Neuronal stem cell (in vitro differentiated cells): Measurements from ENCODE around the gene ATP11A.
A peak's percentile ranks its signal among the peaks of the same experiment; 100 is the strongest.

ENCODE experiments used
- DNase-seq: peaks from one replicate; pipeline ENCODE4 v3.0.0-alpha.2; 2013; ENCODE audit warnings: low spot score
- H2AFZ ChIP-seq: one replicate; pipeline ENCODE4 v1.6.1; 2013; ENCODE audit warnings: mild to moderate bottlenecking, low read length, inconsistent platforms
- H2AK5ac ChIP-seq: 2 replicates; pipeline ENCODE4 v1.6.1; 2013; ENCODE audit warnings: low read depth, mild to moderate bottlenecking, inconsistent platforms, low read length, moderate library complexity, mixed read lengths
- H2BK120ac ChIP-seq: 2 replicates; pipeline ENCODE4 v1.6.1; 2013; ENCODE audit warnings: low read depth, mild to moderate bottlenecking, inconsistent platforms, low read length, moderate library complexity, mixed read lengths
- H2BK12ac ChIP-seq: one replicate; pipeline ENCODE4 v1.6.1; 2013; ENCODE audit warnings: low read length, inconsistent platforms
- H2BK15ac ChIP-seq: 2 replicates; pipeline ENCODE4 v1.6.1; 2013; ENCODE audit warnings: mild to moderate bottlenecking, low read length, inconsistent platforms, mixed read lengths
- H2BK5ac ChIP-seq: one replicate; pipeline ENCODE4 v1.6.1; 2013; ENCODE audit warnings: inconsistent platforms, mild to moderate bottlenecking, low read length, moderate library complexity
- H3K14ac ChIP-seq: one replicate; pipeline ENCODE4 v1.6.1; 2013; ENCODE audit warnings: low read length, inconsistent platforms
- H3K18ac ChIP-seq: 2 replicates; pipeline ENCODE4 v1.6.1; 2013; ENCODE audit warnings: low read length, inconsistent platforms
- H3K23ac ChIP-seq: 2 replicates; pipeline ENCODE4 v1.6.1; 2013; ENCODE audit warnings: low read depth, mild to moderate bottlenecking, mixed read lengths, low read length, inconsistent platforms; ENCODE audit not compliant: poor library complexity
- H3K27ac ChIP-seq: replicated peaks from 3 replicates; pipeline ENCODE4 v1.5.1; 2013; ENCODE audit warnings: low read length, inconsistent platforms
- H3K27me3 ChIP-seq, 3 experiments: 2 replicates each; pipeline ENCODE4 v1.6.1; 2013; ENCODE audit warnings: low read length in 3 of 3, mild to moderate bottlenecking in 2 of 3, inconsistent platforms in 1 of 3, low read depth in 1 of 3, mixed read lengths in 1 of 3, moderate library complexity in 1 of 3; ENCODE audit not compliant: control insufficient read depth in 3 of 3, insufficient read depth in 3 of 3
- H3K36me3 ChIP-seq, 2 donors: replicated peaks in 1 of 2; 2 replicates each; pipeline ENCODE4 v1.6.1; 2013; ENCODE audit warnings: low read length in 2 of 2; ENCODE audit not compliant: control insufficient read depth in 2 of 2, insufficient read depth in 2 of 2
- H3K4ac ChIP-seq: 2 replicates; pipeline ENCODE4 v1.6.1; 2013; ENCODE audit warnings: inconsistent platforms, mild to moderate bottlenecking, low read length, moderate library complexity
- H3K4me1 ChIP-seq, 2 donors: 1 replicate in 1 of 2; 2 replicates in 1 of 2; pipeline ENCODE4 v1.6.1; 2013; ENCODE audit warnings: low read length in 2 of 2, low read depth in 1 of 2; ENCODE audit not compliant: control insufficient read depth in 2 of 2, insufficient read depth in 1 of 2
- H3K4me2 ChIP-seq: one replicate; pipeline ENCODE4 v1.6.1; 2013; ENCODE audit warnings: mild to moderate bottlenecking, low read length, inconsistent platforms; ENCODE audit not compliant: insufficient read depth, poor library complexity, severe bottlenecking
- H3K4me3 ChIP-seq, 2 donors: 2 replicates each; pipeline ENCODE4 v1.5.1; 2013; ENCODE audit warnings: low read length in 2 of 2, mild to moderate bottlenecking in 2 of 2, inconsistent platforms in 1 of 2, moderate library complexity in 1 of 2
- H3K79me1 ChIP-seq: one replicate; pipeline ENCODE4 v1.6.1; 2013; ENCODE audit warnings: low read depth, mild to moderate bottlenecking, inconsistent platforms, low read length, moderate library complexity
- H3K9ac ChIP-seq: one replicate; pipeline ENCODE4 v1.6.1; 2013; ENCODE audit warnings: mild to moderate bottlenecking, low read depth, low read length, inconsistent platforms; ENCODE audit not compliant: poor library complexity
- H3K9me3 ChIP-seq, 2 donors: replicated peaks in 1 of 2; 2 replicates each; pipeline versions ENCODE3 to v1.6.1; 2013; ENCODE audit warnings: low read length in 2 of 2, mild to moderate bottlenecking in 2 of 2, inconsistent platforms in 1 of 2, low read depth in 1 of 2, mixed read lengths in 1 of 2, moderate library complexity in 1 of 2; ENCODE audit not compliant: control insufficient read depth in 2 of 2, insufficient read depth in 1 of 2
- H4K8ac ChIP-seq: one replicate; pipeline ENCODE4 v1.6.1; 2013; ENCODE audit warnings: low read depth, mild to moderate bottlenecking, inconsistent platforms, low read length, moderate library complexity
- H4K91ac ChIP-seq: one replicate; pipeline ENCODE4 v1.6.1; 2013; ENCODE audit warnings: low read length, low read depth, mild to moderate bottlenecking, inconsistent platforms; ENCODE audit not compliant: poor library complexity
- WGBS, 2 donors: extraction: QIAGEN DNeasy Blood & Tissue Kit; methylation state at CpG; one replicate each; pipeline ENCODE4 v1.1.7; 2013; ENCODE audit warnings: missing lambda C conversion rate in 2 of 2, mixed read lengths in 1 of 2; ENCODE audit not compliant: insufficient read length in 2 of 2, insufficient replicate concordance in 1 of 2; ENCODE audit errors: extremely low coverage in 2 of 2; 5-methylcytosine and 5-hydroxymethylcytosine counted together

The ATP11A gene

GRCh38 chr13:112777637-112778406 is 88.0 kb downstream of the ATP11A start:
- peak overlapping the region; percentile 76 for H3K23ac ChIP-seq
- no peak overlapping the region for H3K9ac ChIP-seq
- no peaks in the 10 kb centered on the region for H3K27me3 ChIP-seq
- H3K27ac ChIP-seq, result no peak overlapping the region
- no peak overlapping the region for H2BK5ac ChIP-seq
- H3K4me3 ChIP-seq, result no peak overlapping the region
- DNase-seq, result no peak
- no peak overlapping the region for H2BK120ac ChIP-seq
- H2AFZ ChIP-seq, result no peak overlapping the region
- H3K9me3 ChIP-seq, result peaks cover 0 to 2% of the 10 kb centered on the region in 2 donors
- H2BK15ac ChIP-seq, result no peak overlapping the region
- peaks cover 3 to 25% of the 10 kb centered on the region in 2 donors for H3K4me1 ChIP-seq
- no peak overlapping the region for H3K4ac ChIP-seq
- H4K8ac ChIP-seq, result no peak overlapping the region
- H2BK12ac ChIP-seq, result no peak overlapping the region
- H4K91ac ChIP-seq, result no peak overlapping the region
- no peak overlapping the region for H2AK5ac ChIP-seq
- peaks cover 0 to 5% of the 10 kb centered on the region in 2 donors for H3K36me3 ChIP-seq
- peak overlapping the region; percentile 33 for H3K18ac ChIP-seq
- no peak overlapping the region for H3K4me2 ChIP-seq
- no peak overlapping the region for H3K14ac ChIP-seq
- WGBS, 2 donors, result no CpG with 5 or more reads among the region's 27 CpGs
- H3K79me1 ChIP-seq, result peaks cover 14% of the 10 kb centered on the region

- Histone ChIP-seq H3K4me1 (peaks cover 11 to 20% of the 10 kb centered on the region in 2 donors), H3K4me3 (no peak overlapping the region), H3K36me3 (peaks cover 0 to 6% of the 10 kb centered on the region in 2 donors), H3K27ac (no peak overlapping the region), H2AK5ac (no peak overlapping the region), H3K4me2 (no peak overlapping the region), H2BK5ac (no peak overlapping the region), H2BK120ac (no peak overlapping the region), H2BK15ac (no peak overlapping the region), H3K23ac (no peak overlapping the region), H3K18ac (no peak overlapping the region), H3K9ac (no peak overlapping the region), H3K14ac (peak overlapping the region; percentile 17), H4K8ac (no peak overlapping the region), H3K4ac (no peak overlapping the region), H3K79me1 (peaks cover 14% of the 10 kb centered on the region), H4K91ac (no peak overlapping the region), H2AFZ (no peak overlapping the region), H2BK12ac (no peak overlapping the region), H3K27me3 (no peaks in the 10 kb centered on the region), H3K9me3 (peaks cover 0 to 2% of the 10 kb centered on the region in 2 donors)
- no CpG with 5 or more reads among the region's 23 CpGs for WGBS, 2 donors
- no peak for DNase-seq
These were observed 90.2 kb downstream of the ATP11A start for GRCh38 chr13:112779856-112780604.

- H3K4me2 ChIP-seq, result no peak overlapping the region
- H3K4ac ChIP-seq, result no peak overlapping the region
- peaks cover 11% of the 10 kb centered on the region for H3K79me1 ChIP-seq
- H3K36me3 ChIP-seq, result peaks cover 5 to 12% of the 10 kb centered on the region in 2 donors
- H3K9ac ChIP-seq, result no peak overlapping the region
- peak overlapping the region; percentile 69 for H3K23ac ChIP-seq
- H3K27me3 ChIP-seq, result no peaks in the 10 kb centered on the region
- H4K91ac ChIP-seq, result no peak overlapping the region
- no peak overlapping the region for H3K4me3 ChIP-seq
- no peak overlapping the region for H2BK12ac ChIP-seq
- no peak overlapping the region for H2BK120ac ChIP-seq
- H3K4me1 ChIP-seq, result peaks cover 11 to 15% of the 10 kb centered on the region in 2 donors
- H3K9me3 ChIP-seq, result peaks cover 0 to 4% of the 10 kb centered on the region in 2 donors
- WGBS, 2 donors, result no CpG with 5 or more reads among the region's 18 CpGs
- H2AK5ac ChIP-seq, result no peak overlapping the region
- no peak overlapping the region for H2BK15ac ChIP-seq
- no peak overlapping the region for H4K8ac ChIP-seq
- no peak for DNase-seq
- no peak overlapping the region for H3K27ac ChIP-seq
- no peak overlapping the region for H2BK5ac ChIP-seq
- no peak overlapping the region for H3K14ac ChIP-seq
- no peak overlapping the region for H2AFZ ChIP-seq
- peak overlapping the region; percentile 49 for H3K18ac ChIP-seq
These were observed 91.4 kb downstream of the ATP11A start for GRCh38 chr13:112781287-112781686.

- Histone ChIP-seq H4K8ac (no peak overlapping the region), H3K4me1 (peaks cover 11 to 14% of the 10 kb centered on the region in 2 donors), H3K4me3 (no peak overlapping the region), H3K36me3 (peaks cover 5 to 12% of the 10 kb centered on the region in 2 donors), H2BK12ac (no peak overlapping the region), H3K27ac (no peak overlapping the region), H3K27me3 (no peaks in the 10 kb centered on the region), H3K9me3 (peaks cover 0 to 4% of the 10 kb centered on the region in 2 donors), H3K79me1 (peaks cover 9% of the 10 kb centered on the region), H4K91ac (no peak overlapping the region), H2AK5ac (no peak overlapping the region), H3K23ac (no peak overlapping the region), H2AFZ (no peak overlapping the region), H2BK15ac (no peak overlapping the region), H2BK120ac (no peak overlapping the region), H2BK5ac (peak overlapping the region; percentile 49), H3K14ac (no peak overlapping the region), H3K4ac (no peak overlapping the region), H3K18ac (no peak overlapping the region), H3K4me2 (no peak overlapping the region), H3K9ac (no peak overlapping the region)
- no CpG with 5 or more reads among the region's 19 CpGs for WGBS, 2 donors
- DNase-seq, result no peak
These were observed 92.1 kb downstream of the ATP11A start for GRCh38 chr13:112781881-112782361.
